Vagina (tissue), 2 donors: ENCODE measurements around the gene RAB5B. TPM values are rescaled to one million over a fixed set of nuclear protein-coding genes. Genes with fewer than 3 reads are reported as not detected.
A peak's percentile ranks its signal among the peaks of the same experiment; 100 is the strongest.
"Not testable (repeated sequence)": the region's sequence is repeated elsewhere in the genome, so short reads cannot be mapped to it uniquely, and the experiment has no call there.

ENCODE experiments used
- DNase-seq, 2 donors: peaks; one replicate each; pipeline ENCODE4 v3.0.0-alpha.2; 2017; ENCODE audit errors: extremely low spot score in 2 of 2
- H3K27ac ChIP-seq: fragments of 200-600 bp; sonication (generic); one replicate; pipeline ENCODE4 v1.5.1; 2019
- H3K27me3 ChIP-seq: fragments of 200-600 bp; sonication (generic); one replicate; pipeline ENCODE4 v1.5.1; 2019
- H3K36me3 ChIP-seq, 2 donors: fragments of 200-600 bp; sonication (generic); one replicate each; pipeline ENCODE4 v1.5.1; 2017 to 2019
- H3K4me1 ChIP-seq: fragments of 200-600 bp; sonication (generic); one replicate; pipeline ENCODE4 v1.5.1; 2019
- H3K4me3 ChIP-seq, 2 donors: fragments of 200-600 bp; sonication (generic); 1 replicate in 1 of 2; 2 replicates in 1 of 2; pipeline ENCODE4 v1.5.1; 2016 to 2019
- H3K9me3 ChIP-seq: fragments of 200-600 bp; sonication (generic); one replicate; pipeline ENCODE4 v1.5.1; 2019
- POLR2A ChIP-seq, 2 donors: fragments of 450-650 bp; IDR thresholded peaks; one replicate each; pipeline ENCODE4 v1.6.1; 2017; ENCODE audit warnings: antibody characterized with exemption in 2 of 2, mild to moderate bottlenecking in 2 of 2, moderate library complexity in 2 of 2
- POLR2AphosphoS5 ChIP-seq, 2 donors: sonication (generic); formaldehyde crosslinking; IDR thresholded peaks; one replicate each; pipeline ENCODE4 v1.9.0; 2017; ENCODE audit warnings: antibody characterized with exemption in 2 of 2, mild to moderate bottlenecking in 2 of 2, low read depth in 1 of 2; ENCODE audit not compliant: insufficient read depth in 1 of 2
- intact Hi-C: fragments of 100-400 bp; cut with DNase I; formaldehyde crosslinking; loops from one replicate; pipeline ENCODE4 v1.15.1; 2023
- total RNA-seq: library from RNA; depleted of rRNA; stranded (reverse); fragments of >200 nt; gene quantifications from one replicate; pipeline ENCODE4 v1.2.3, GENCODE V29; 2016
- TF ChIP-seq, protein P1 (sequence below), 3 experiments: fragments of 450-650 bp in 2 of 3; fragments of 200-600 bp in 1 of 3; sonication (generic) in 1 of 3; IDR thresholded peaks; one replicate each; pipeline ENCODE4 v1.5.1; 2017 to 2019; ENCODE audit warnings: antibody characterized with exemption in 3 of 3, mild to moderate bottlenecking in 2 of 3, moderate library complexity in 2 of 3

RAB5B gene
- total RNA-seq, 1 donor from 2014 or later, result 80.5 TPM

DNA sequence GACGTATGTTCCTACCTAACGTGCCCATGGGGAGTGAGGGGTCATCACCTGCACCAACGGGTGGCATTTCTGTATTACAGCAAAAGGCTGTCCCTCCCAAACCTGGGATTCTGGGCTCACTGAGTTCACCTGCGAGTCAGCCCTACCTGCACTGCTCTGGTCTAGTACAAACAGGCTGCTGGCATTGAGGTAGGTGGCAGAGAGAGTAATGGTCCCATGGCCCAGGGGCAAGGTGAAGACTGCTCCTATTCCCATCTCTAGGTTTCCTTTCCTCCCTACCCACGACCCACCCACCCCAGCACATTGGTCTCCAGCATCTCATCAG lies 23.6 kb downstream of the RAB5B start:
- no peak for DNase-seq
- peak overlapping the region; percentile 76 for H3K27ac ChIP-seq
- TF ChIP-seq, protein P1, sequence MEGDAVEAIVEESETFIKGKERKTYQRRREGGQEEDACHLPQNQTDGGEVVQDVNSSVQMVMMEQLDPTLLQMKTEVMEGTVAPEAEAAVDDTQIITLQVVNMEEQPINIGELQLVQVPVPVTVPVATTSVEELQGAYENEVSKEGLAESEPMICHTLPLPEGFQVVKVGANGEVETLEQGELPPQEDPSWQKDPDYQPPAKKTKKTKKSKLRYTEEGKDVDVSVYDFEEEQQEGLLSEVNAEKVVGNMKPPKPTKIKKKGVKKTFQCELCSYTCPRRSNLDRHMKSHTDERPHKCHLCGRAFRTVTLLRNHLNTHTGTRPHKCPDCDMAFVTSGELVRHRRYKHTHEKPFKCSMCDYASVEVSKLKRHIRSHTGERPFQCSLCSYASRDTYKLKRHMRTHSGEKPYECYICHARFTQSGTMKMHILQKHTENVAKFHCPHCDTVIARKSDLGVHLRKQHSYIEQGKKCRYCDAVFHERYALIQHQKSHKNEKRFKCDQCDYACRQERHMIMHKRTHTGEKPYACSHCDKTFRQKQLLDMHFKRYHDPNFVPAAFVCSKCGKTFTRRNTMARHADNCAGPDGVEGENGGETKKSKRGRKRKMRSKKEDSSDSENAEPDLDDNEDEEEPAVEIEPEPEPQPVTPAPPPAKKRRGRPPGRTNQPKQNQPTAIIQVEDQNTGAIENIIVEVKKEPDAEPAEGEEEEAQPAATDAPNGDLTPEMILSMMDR (IDR thresholded peaks at IDR 0.05), result no peak
- TF ChIP-seq POLR2A (IDR thresholded peaks at IDR 0.05), result no peak
- H3K27me3 ChIP-seq, result no peaks in the 10 kb centered on the region
- H3K36me3 ChIP-seq, result peaks cover 0 to 23% of the 10 kb centered on the region in 2 donors
- intact Hi-C loops, result loop anchor here (2.0 kb wide), 1 partner anchor 43 kb away; the partner anchor contains the start of gene RPS26
- H3K4me1 ChIP-seq, result peaks cover 16% of the 10 kb centered on the region
- peak overlapping the region; percentile 65 to 68 for H3K4me3 ChIP-seq
- H3K9me3 ChIP-seq, result no peaks in the 10 kb centered on the region

GRCh38 chr12:55999522-55999921 lies 25.6 kb downstream of the RAB5B start:
- DNase-seq, H3K27ac ChIP-seq, H3K27me3 ChIP-seq, H3K9me3 ChIP-seq, intact Hi-C loops, H3K4me3 ChIP-seq: not testable (repeated sequence)
- Histone ChIP-seq H3K36me3 (peaks cover 0 to 21% of the 10 kb centered on the region in 2 donors), H3K4me1 (peaks cover 16% of the 10 kb centered on the region)

GRCh38 chr12:55999999-56000540 lies 26.2 kb downstream of the RAB5B start:
- H3K27me3 ChIP-seq, intact Hi-C loops, H3K4me3 ChIP-seq, DNase-seq, H3K9me3 ChIP-seq, H3K27ac ChIP-seq: not testable (repeated sequence)
- H3K4me1 ChIP-seq, result peaks cover 16% of the 10 kb centered on the region
- H3K36me3 ChIP-seq, result peaks cover 0 to 18% of the 10 kb centered on the region in 2 donors

- Histone ChIP-seq H3K36me3 (peaks cover 0 to 15% of the 10 kb centered on the region in 2 donors), H3K27me3 (no peaks in the 10 kb centered on the region), H3K4me3 (no peak overlapping the region), H3K9me3 (no peaks in the 10 kb centered on the region), H3K4me1 (peaks cover 12% of the 10 kb centered on the region), H3K27ac (no peak overlapping the region)
- TF ChIP-seq POLR2A (IDR thresholded peaks at IDR 0.05) (no peak), POLR2AphosphoS5 (IDR thresholded peaks at IDR 0.05; ENCODE audit: insufficient read depth in 1 of 2, low read depth in 1 of 2) (no peak)
- TF ChIP-seq, protein P1 (IDR thresholded peaks at IDR 0.05), result no peak
- no peak for DNase-seq
- intact Hi-C loops, result no loop called here
Observed at GRCh38 chr12:56001487-56002100, 27.7 kb downstream of the RAB5B start.

DNA sequence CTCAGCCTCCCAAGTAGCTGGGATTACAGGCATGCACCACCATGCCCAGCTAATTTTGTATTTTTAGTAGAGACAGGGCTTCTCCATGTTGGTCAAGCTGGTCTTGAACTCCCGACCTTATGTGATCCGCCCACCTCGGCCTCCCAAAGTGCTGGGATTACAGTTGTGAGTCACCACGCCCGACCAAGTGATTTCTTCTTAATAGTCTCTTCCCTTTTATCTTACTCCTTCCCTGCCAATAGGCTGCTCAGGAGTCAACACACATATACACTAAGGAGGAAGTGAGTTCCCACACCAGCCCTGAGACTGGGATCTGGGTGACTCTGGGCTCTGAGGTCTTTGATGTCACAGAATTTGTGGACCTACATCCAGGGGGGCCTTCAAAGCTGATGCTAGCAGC lies 29.5 kb downstream of the RAB5B start:
- H3K9me3 ChIP-seq, H3K27me3 ChIP-seq, H3K4me3 ChIP-seq, DNase-seq, intact Hi-C loops, H3K27ac ChIP-seq: not testable (repeated sequence)
- Histone ChIP-seq H3K4me1 (peaks cover 14% of the 10 kb centered on the region), H3K36me3 (peaks cover 0 to 15% of the 10 kb centered on the region in 2 donors)

GRCh38 chr12:56004211-56004610 lies 30.3 kb downstream of the RAB5B start:
- Histone ChIP-seq H3K36me3 (peaks cover 0 to 15% of the 10 kb centered on the region in 2 donors), H3K4me3 (no peak overlapping the region)
- TF ChIP-seq POLR2A (IDR thresholded peaks at IDR 0.05) (no peak), POLR2AphosphoS5 (IDR thresholded peaks at IDR 0.05; ENCODE audit: insufficient read depth in 1 of 2, low read depth in 1 of 2) (no peak)
- TF ChIP-seq, protein P1 (IDR thresholded peaks at IDR 0.05), result no peak

More at GRCh38 chr12:56004211-56004610, 30.3 kb downstream of the RAB5B start:
- DNase-seq, result no peak
- peaks cover 16% of the 10 kb centered on the region for H3K4me1 ChIP-seq
- intact Hi-C loops, result no loop called here
- H3K27ac ChIP-seq, result no peak overlapping the region
- no peaks in the 10 kb centered on the region for H3K9me3 ChIP-seq
- no peaks in the 10 kb centered on the region for H3K27me3 ChIP-seq
